CD4-positive, alpha-beta T cell treated with Interleukin-1 beta for 1 hour (primary cell): ENCODE measurements around the gene RAD51B.

Experiments used
- DNase-seq, 2 donors: peaks; one replicate each; pipeline ENCODE4 v3.0.0-alpha.2; 2020 to 2022

RAD51B gene

GRCh38 chr14:68312884-68313610, 493.5 kb downstream of the RAD51B start:
- DNase-seq = no peak

GRCh38 chr14:68314642-68315041, 495.1 kb downstream of the RAD51B start:
- no peak for DNase-seq

- no peak for DNase-seq
These were observed 495.5 kb downstream of the RAD51B start for GRCh38 chr14:68315081-68315480.

- no peak for DNase-seq
These were observed 496.7 kb downstream of the RAD51B start for GRCh38 chr14:68316078-68316868.

- DNase-seq = no peak
These were observed 497.7 kb downstream of the RAD51B start for GRCh38 chr14:68317239-68317638.

GRCh38 chr14:68318828-68319227, 499.2 kb downstream of the RAD51B start:
- no peak for DNase-seq

- no peak for DNase-seq
These were observed 500.9 kb downstream of the RAD51B start for GRCh38 chr14:68320495-68320894.

GRCh38 chr14:68322940-68323620, 503.5 kb downstream of the RAD51B start:
- DNase-seq = no peak

- DNase-seq = no peak
These were observed 505.8 kb downstream of the RAD51B start for GRCh38 chr14:68325267-68325807.

- no peak for DNase-seq
These were observed 507.7 kb downstream of the RAD51B start for GRCh38 chr14:68327231-68327630.

- no peak for DNase-seq
These were observed 508.9 kb downstream of the RAD51B start for GRCh38 chr14:68328509-68328908.

- no peak for DNase-seq
These were observed 511.8 kb downstream of the RAD51B start for GRCh38 chr14:68331426-68331825.

- DNase-seq = no peak
These were observed 512.4 kb downstream of the RAD51B start for GRCh38 chr14:68331991-68332390.

GRCh38 chr14:68333262-68333661, 513.7 kb downstream of the RAD51B start:
- DNase-seq = peak in 1 of 2 donors; percentile 17

- no peak for DNase-seq
These were observed 515.7 kb downstream of the RAD51B start for GRCh38 chr14:68335312-68335711.

- no peak for DNase-seq
These were observed 516.6 kb downstream of the RAD51B start for GRCh38 chr14:68336165-68336564.

GRCh38 chr14:68337279-68337678, 517.7 kb downstream of the RAD51B start:
- DNase-seq = no peak

GRCh38 chr14:68340262-68340661, 520.7 kb downstream of the RAD51B start:
- no peak for DNase-seq

GRCh38 chr14:68341411-68342212, 522.0 kb downstream of the RAD51B start:
- DNase-seq = no peak

- no peak for DNase-seq
These were observed 522.7 kb downstream of the RAD51B start for GRCh38 chr14:68342216-68342763.

GRCh38 chr14:68343534-68344118, 524.0 kb downstream of the RAD51B start:
- no peak for DNase-seq

- DNase-seq = no peak
These were observed 526.2 kb downstream of the RAD51B start for GRCh38 chr14:68345738-68346137.
